Measurements from ENCODE around the gene ACOT7. TPM values are rescaled to one million over a fixed set of nuclear protein-coding genes. Genes with fewer than 3 reads are reported as not detected.

ACOT7 gene
- total and polyA plus RNA-seq, 10 donors = 10.6 to 31.5 (median 20.3) TPM

GRCh38 chr1:6268415-6268814 is 125.2 kb downstream of the ACOT7 start:
- Histone ChIP-seq H3K36me3 (peaks cover 0 to 6% (median 0%) of the 10 kb centered on the region in 6 donors), H3K27me3 (replicated peaks in 1 of 7) (peaks cover 0 to 5% (median 0%) of the 10 kb centered on the region in 7 donors), H3K27ac (no peak overlapping the region), H3K9me3 (no peaks in the 10 kb centered on the region), H3K4me1 (peaks cover 0 to 7% (median 2%) of the 10 kb centered on the region in 6 donors), H3K4me3 (no peak overlapping the region)
- whole genome bisulfite sequencing, 5 donors = 88 to 92% (median 89%) methylated on average over 21 of the region's 21 CpGs
- no peak for TF ChIP-seq POLR2AphosphoS5 (IDR thresholded peaks at IDR 0.05)
- TF ChIP-seq POLR2A (IDR thresholded peaks at IDR 0.05) = no peak
- intact Hi-C loops (cut with DNase I; ENCODE audit: low total_unique reads) = no loop called here
- DNase-seq = no peak

GRCh38 chr1:6267686-6268322 is 125.8 kb downstream of the ACOT7 start:
- no peaks in the 10 kb centered on the region for H3K9me3 ChIP-seq
- no peak overlapping the region for H3K4me3 ChIP-seq
- peaks cover 0 to 11% (median 0%) of the 10 kb centered on the region in 7 donors for H3K27me3 ChIP-seq (replicated peaks in 1 of 7)
- TF ChIP-seq POLR2AphosphoS5 (IDR thresholded peaks at IDR 0.05) = no peak
- TF ChIP-seq CTCF (IDR thresholded peaks at IDR 0.05 in 8 of 11, conservative IDR thresholded peaks at IDR 0.05 in 3 of 11) = no peak
- no peak for TF ChIP-seq POLR2A (IDR thresholded peaks at IDR 0.05)
- no peak for DNase-seq
- intact Hi-C loops (cut with DNase I; ENCODE audit: low total_unique reads) = no loop called here
- H3K27ac ChIP-seq = no peak overlapping the region
- WGBS, 5 donors = 83 to 91% (median 88%) methylated on average over 12 of the region's 12 CpGs
- H3K4me1 ChIP-seq = peaks cover 0 to 11% (median 2%) of the 10 kb centered on the region in 6 donors
- H3K36me3 ChIP-seq = no peaks in the 10 kb centered on the region

GRCh38 chr1:6266641-6267040 is 126.9 kb downstream of the ACOT7 start:
- no peak for TF ChIP-seq CTCF (IDR thresholded peaks at IDR 0.05 in 8 of 11, conservative IDR thresholded peaks at IDR 0.05 in 3 of 11)
- TF ChIP-seq POLR2A (IDR thresholded peaks at IDR 0.05) = no peak
- Histone ChIP-seq H3K36me3 (no peaks in the 10 kb centered on the region), H3K9me3 (no peaks in the 10 kb centered on the region), H3K4me1 (peaks cover 0 to 18% (median 5%) of the 10 kb centered on the region in 6 donors), H3K4me3 (no peak overlapping the region), H3K27me3 (replicated peaks in 1 of 7) (peaks cover 0 to 23% (median 6%) of the 10 kb centered on the region in 7 donors), H3K27ac (no peak overlapping the region)
- 85 to 95% (median 89%) methylated on average over 7 to 11 of the region's 11 CpGs for WGBS, 5 donors
- intact Hi-C loops (cut with DNase I; ENCODE audit: low total_unique reads) = no loop called here
- DNase-seq = no peak

GRCh38 chr1:6265151-6265550 is 128.4 kb downstream of the ACOT7 start:
- 75 to 95% (median 89%) methylated on average over 4 to 15 of the region's 15 CpGs for WGBS, 5 donors
- H3K9me3 ChIP-seq = no peaks in the 10 kb centered on the region
- H3K36me3 ChIP-seq = no peaks in the 10 kb centered on the region
- intact Hi-C loops (cut with DNase I; ENCODE audit: low total_unique reads) = no loop called here
- TF ChIP-seq POLR2AphosphoS5 (IDR thresholded peaks at IDR 0.05) (no peak), POLR2A (IDR thresholded peaks at IDR 0.05) (no peak), CTCF (IDR thresholded peaks at IDR 0.05 in 8 of 11, conservative IDR thresholded peaks at IDR 0.05 in 3 of 11) (no peak)
- H3K4me3 ChIP-seq = no peak overlapping the region
- peaks cover 4 to 30% (median 15%) of the 10 kb centered on the region in 6 donors for H3K4me1 ChIP-seq
- peaks cover 0 to 36% (median 18%) of the 10 kb centered on the region in 7 donors for H3K27me3 ChIP-seq (replicated peaks in 1 of 7)
- no peak overlapping the region for H3K27ac ChIP-seq
- no peak for DNase-seq
